Measurements from ENCODE around the gene UBE2I. TPM values are rescaled to one million over a fixed set of nuclear protein-coding genes. Genes with fewer than 3 reads are reported as not detected.
A peak's percentile ranks its signal among the peaks of the same experiment; 100 is the strongest.

Gene UBE2I
- total and polyA plus RNA-seq, 2 donors (not counting 1 experiment from before 2014, with no cell fraction given): 152 to 265 TPM

DNA sequence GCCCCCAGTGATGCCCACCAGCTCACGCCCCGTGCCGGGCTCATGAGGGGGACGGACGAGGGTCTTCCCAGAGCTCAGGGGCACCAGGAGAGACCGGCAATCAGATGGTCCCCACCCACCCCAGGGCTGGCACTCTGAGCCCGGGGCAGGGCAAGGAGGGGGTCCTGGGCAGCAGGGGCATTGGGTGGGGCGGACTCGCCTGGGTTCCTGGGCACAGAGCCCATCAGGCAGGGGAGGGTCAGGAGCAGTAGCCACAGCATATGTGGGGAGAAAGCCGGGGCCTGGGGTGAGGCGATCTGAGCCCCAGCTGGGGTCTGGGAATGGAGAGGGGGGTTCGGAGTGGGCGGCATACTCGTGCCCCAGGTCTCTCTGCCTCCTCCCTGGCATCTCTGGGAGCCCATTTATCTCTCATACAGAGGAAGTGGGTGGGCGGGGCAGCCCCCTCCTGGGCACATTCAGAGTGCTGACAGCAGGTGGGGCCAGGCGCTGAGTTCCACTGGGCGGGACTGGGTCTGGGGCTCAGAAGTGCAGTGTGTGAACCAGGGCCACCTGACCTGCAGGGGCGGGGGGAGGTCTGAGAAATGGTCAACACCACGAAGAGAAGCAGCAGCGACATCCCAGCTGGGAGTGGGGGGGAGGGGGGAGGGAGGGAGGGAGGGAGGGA is 20.5 kb upstream of the UBE2I start:
- H3K9me3 Mint-ChIP-seq (ENCODE audit: insufficient read depth): no peaks in the 10 kb centered on the region
- no peak overlapping the region for H3K27ac Mint-ChIP-seq
- POLR2A ChIA-PET: no interaction called here
- TF ChIP-seq, protein P1, sequence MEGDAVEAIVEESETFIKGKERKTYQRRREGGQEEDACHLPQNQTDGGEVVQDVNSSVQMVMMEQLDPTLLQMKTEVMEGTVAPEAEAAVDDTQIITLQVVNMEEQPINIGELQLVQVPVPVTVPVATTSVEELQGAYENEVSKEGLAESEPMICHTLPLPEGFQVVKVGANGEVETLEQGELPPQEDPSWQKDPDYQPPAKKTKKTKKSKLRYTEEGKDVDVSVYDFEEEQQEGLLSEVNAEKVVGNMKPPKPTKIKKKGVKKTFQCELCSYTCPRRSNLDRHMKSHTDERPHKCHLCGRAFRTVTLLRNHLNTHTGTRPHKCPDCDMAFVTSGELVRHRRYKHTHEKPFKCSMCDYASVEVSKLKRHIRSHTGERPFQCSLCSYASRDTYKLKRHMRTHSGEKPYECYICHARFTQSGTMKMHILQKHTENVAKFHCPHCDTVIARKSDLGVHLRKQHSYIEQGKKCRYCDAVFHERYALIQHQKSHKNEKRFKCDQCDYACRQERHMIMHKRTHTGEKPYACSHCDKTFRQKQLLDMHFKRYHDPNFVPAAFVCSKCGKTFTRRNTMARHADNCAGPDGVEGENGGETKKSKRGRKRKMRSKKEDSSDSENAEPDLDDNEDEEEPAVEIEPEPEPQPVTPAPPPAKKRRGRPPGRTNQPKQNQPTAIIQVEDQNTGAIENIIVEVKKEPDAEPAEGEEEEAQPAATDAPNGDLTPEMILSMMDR (IDR thresholded peaks at IDR 0.05): no peak
- no peak for TF ChIP-seq EZH2 (IDR thresholded peaks at IDR 0.05; ENCODE audit: borderline replicate concordance, insufficient read depth, low read depth, low read length, poor library complexity, severe bottlenecking)
- Histone ChIP-seq H3K27me3 (replicated peaks in 1 of 4; ENCODE audit: control extremely low read depth in 1 of 4, control insufficient read depth in 3 of 4, insufficient read depth in 4 of 4, low read length in 3 of 4) (peaks cover 0 to 35% (median 8%) of the 10 kb centered on the region in 4 experiments), H2AFZ (ENCODE audit: insufficient read depth, low read depth, low read length, poor library complexity, severe bottlenecking) (no peak overlapping the region), H3K36me3 (replicated peaks in 1 of 2; ENCODE audit: control extremely low read depth in 1 of 2, control insufficient read depth in 1 of 2, extremely low read depth in 1 of 2, insufficient read depth in 2 of 2, low read length in 1 of 2) (no peaks in the 10 kb centered on the region), H4K20me1 (ENCODE audit: control insufficient read depth, insufficient read depth, low read length, poor library complexity, severe bottlenecking) (no peaks in the 10 kb centered on the region), H3K4me2 (replicated peaks; ENCODE audit: low read depth, low read length, poor library complexity, severe bottlenecking) (no peak overlapping the region), H3K27ac (ENCODE audit: low read length in 2 of 2) (no peak overlapping the region), H3K9ac (ENCODE audit: low read length) (no peak overlapping the region), H3K4me1 (ENCODE audit: control insufficient read depth in 2 of 2, insufficient read depth in 2 of 2, low read length in 2 of 2) (peaks cover 12% of the 10 kb centered on the region in 2 donors), H3K79me2 (ENCODE audit: control insufficient read depth, insufficient read depth, low read length) (no peaks in the 10 kb centered on the region), H3K9me3 (ENCODE audit: control extremely low read depth in 1 of 3, control insufficient read depth in 2 of 3, insufficient read depth in 1 of 3, low read length in 2 of 3) (peaks cover 0 to 6% (median 0%) of the 10 kb centered on the region in 3 donors), H3K4me3 (ENCODE audit: control extremely low read depth in 1 of 5, extremely low read depth in 1 of 5, insufficient read depth in 1 of 5, low read depth in 2 of 5, low read length in 4 of 5) (no peak overlapping the region)
- H3K4me3 Mint-ChIP-seq: no peak overlapping the region
- CTCF ChIA-PET: interaction anchor here (2.0 kb wide), 1 partner anchor 10 kb away, joined by 7 read pairs; no protein-coding TSS in a partner anchor
- intact Hi-C loops (cut with micrococcal nuclease): no loop called here
- H3K4me1 Mint-ChIP-seq: peaks cover 4% of the 10 kb centered on the region
- H3K27me3 Mint-ChIP-seq: peaks cover 23% of the 10 kb centered on the region
- ATAC-seq (ENCODE audit: low read depth) (peak; percentile 51), DNase-seq (no peak)
- 50% methylated on average over 10 of the region's 20 CpGs for WGBS (ENCODE audit: insufficient coverage)

DNA sequence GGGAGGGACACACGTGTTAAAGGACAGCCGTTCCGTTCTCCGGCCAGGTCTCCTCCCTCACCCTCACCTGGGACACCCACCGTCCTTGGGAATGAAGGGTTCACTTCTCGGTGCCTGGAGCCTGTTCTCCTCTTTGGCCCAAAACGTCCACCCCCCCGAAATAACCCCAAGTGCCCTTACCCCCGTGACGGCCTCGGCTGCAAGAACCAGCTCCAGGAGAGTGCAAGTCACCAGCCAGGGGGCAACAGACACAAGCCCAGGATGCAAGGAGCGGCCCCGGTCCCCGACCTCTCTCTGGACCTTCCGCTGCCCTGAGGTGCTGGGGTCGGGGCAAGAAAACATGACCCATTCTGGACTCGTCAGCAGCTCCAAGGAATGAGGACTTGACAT is 20.0 kb upstream of the UBE2I start:
- TF ChIP-seq, protein P1 (IDR thresholded peaks at IDR 0.05): no peak
- TF ChIP-seq EZH2 (IDR thresholded peaks at IDR 0.05; ENCODE audit: borderline replicate concordance, insufficient read depth, low read depth, low read length, poor library complexity, severe bottlenecking): no peak
- Histone ChIP-seq H3K4me1 (ENCODE audit: control insufficient read depth in 2 of 2, insufficient read depth in 2 of 2, low read length in 2 of 2) (peaks cover 12 to 15% of the 10 kb centered on the region in 2 donors), H3K27me3 (replicated peaks in 1 of 4; ENCODE audit: control extremely low read depth in 1 of 4, control insufficient read depth in 3 of 4, insufficient read depth in 4 of 4, low read length in 3 of 4) (peaks cover 0 to 37% (median 8%) of the 10 kb centered on the region in 4 experiments), H2AFZ (ENCODE audit: insufficient read depth, low read depth, low read length, poor library complexity, severe bottlenecking) (no peak overlapping the region), H3K4me3 (ENCODE audit: control extremely low read depth in 1 of 5, extremely low read depth in 1 of 5, insufficient read depth in 1 of 5, low read depth in 2 of 5, low read length in 4 of 5) (no peak overlapping the region), H3K36me3 (replicated peaks in 1 of 2; ENCODE audit: control extremely low read depth in 1 of 2, control insufficient read depth in 1 of 2, extremely low read depth in 1 of 2, insufficient read depth in 2 of 2, low read length in 1 of 2) (no peaks in the 10 kb centered on the region), H3K9ac (ENCODE audit: low read length) (no peak overlapping the region), H3K79me2 (ENCODE audit: control insufficient read depth, insufficient read depth, low read length) (no peaks in the 10 kb centered on the region), H3K27ac (ENCODE audit: low read length in 2 of 2) (no peak overlapping the region), H4K20me1 (ENCODE audit: control insufficient read depth, insufficient read depth, low read length, poor library complexity, severe bottlenecking) (no peaks in the 10 kb centered on the region), H3K9me3 (ENCODE audit: control extremely low read depth in 1 of 3, control insufficient read depth in 2 of 3, insufficient read depth in 1 of 3, low read length in 2 of 3) (peaks cover 0 to 6% (median 0%) of the 10 kb centered on the region in 3 donors), H3K4me2 (replicated peaks; ENCODE audit: low read depth, low read length, poor library complexity, severe bottlenecking) (peak overlapping the region; percentile 34)
- Mint-ChIP-seq H3K27me3 (peaks cover 23% of the 10 kb centered on the region), H3K4me3 (no peak overlapping the region), H3K4me1 (peaks cover 8% of the 10 kb centered on the region), H3K9me3 (ENCODE audit: insufficient read depth) (no peaks in the 10 kb centered on the region), H3K27ac (no peak overlapping the region)
- no peak for DNase-seq
- ChIA-PET CTCF (interaction anchor here (1.0 to 2.0 kb wide), 3 partner anchors 10 to 71 kb away, joined by 3 to 7 read pairs (median 3); no protein-coding TSS in a partner anchor), POLR2A (no interaction called here)
- intact Hi-C loops (cut with micrococcal nuclease): no loop called here
- ATAC-seq (ENCODE audit: low read depth): no peak
- WGBS (ENCODE audit: insufficient coverage): 11% methylated on average over 15 of the region's 17 CpGs

Measured in B cell (primary cell).